ENCODE data around the gene CHRDL1.

DNA sequence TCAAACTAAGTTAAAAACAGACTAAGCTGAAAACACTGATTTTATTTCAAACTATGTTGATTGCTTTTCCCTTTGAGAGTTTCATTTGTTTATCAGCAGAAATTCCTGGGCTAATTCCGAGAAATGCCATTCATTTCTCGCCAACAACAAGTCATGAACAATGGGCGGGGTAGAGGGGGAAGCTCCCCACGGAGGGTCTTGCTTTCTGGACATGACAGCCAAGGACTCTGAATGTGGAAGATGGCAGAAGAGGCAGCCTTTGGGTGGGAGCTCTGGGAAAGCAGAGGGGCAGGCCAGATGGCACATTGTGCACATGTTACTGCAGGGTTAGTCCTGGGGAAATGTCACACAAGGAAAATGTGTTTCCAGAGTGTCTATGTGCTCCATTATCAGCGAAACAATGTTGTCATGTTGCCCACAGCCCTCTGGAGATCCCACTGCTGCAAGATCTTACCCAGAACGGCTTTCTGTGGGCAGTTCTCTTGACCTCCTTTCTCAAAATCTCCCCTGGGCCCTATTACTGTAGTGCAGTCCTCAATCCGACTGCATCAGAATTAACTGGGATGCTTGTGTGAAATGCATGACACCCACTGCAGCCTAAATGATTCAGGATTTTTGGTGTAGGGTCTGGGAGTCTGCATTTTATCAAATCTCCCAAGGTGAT lies 45.0 kb downstream of the CHRDL1 start:
- TF ChIP-seq, protein P1, sequence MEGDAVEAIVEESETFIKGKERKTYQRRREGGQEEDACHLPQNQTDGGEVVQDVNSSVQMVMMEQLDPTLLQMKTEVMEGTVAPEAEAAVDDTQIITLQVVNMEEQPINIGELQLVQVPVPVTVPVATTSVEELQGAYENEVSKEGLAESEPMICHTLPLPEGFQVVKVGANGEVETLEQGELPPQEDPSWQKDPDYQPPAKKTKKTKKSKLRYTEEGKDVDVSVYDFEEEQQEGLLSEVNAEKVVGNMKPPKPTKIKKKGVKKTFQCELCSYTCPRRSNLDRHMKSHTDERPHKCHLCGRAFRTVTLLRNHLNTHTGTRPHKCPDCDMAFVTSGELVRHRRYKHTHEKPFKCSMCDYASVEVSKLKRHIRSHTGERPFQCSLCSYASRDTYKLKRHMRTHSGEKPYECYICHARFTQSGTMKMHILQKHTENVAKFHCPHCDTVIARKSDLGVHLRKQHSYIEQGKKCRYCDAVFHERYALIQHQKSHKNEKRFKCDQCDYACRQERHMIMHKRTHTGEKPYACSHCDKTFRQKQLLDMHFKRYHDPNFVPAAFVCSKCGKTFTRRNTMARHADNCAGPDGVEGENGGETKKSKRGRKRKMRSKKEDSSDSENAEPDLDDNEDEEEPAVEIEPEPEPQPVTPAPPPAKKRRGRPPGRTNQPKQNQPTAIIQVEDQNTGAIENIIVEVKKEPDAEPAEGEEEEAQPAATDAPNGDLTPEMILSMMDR (conservative IDR thresholded peaks at IDR 0.05; ENCODE audit: low read length) = no peak
- TF ChIP-seq EZH2phosphoT487 (IDR thresholded peaks at IDR 0.05; ENCODE audit: borderline replicate concordance) = no peak

Data from Loucy (cell line).